GM23338 (cell line): Measurements from ENCODE around the gene KLK7. TPM values are rescaled to one million over a fixed set of nuclear protein-coding genes. Genes with fewer than 3 reads are reported as not detected.

Experiments
- ATAC-seq: fragments of 200-7000 bp; cut with Tn5 transposase; 3 replicates; pipeline ENCODE4 v1.9.1; 2020
- DNase-seq: peaks from one replicate; pipeline ENCODE4 v3.0.0-alpha.2; 2015; ENCODE audit warnings: low spot score
- H2AFZ ChIP-seq: fragments of 200-600 bp; sonication (generic); 2 replicates; pipeline ENCODE4 v1.8.0; 2016; ENCODE audit warnings: antibody characterized with exemption, mild to moderate bottlenecking, moderate library complexity
- H3F3A ChIP-seq: fragments of 200-600 bp; sonication (generic); replicated peaks from 2 replicates; pipeline ENCODE4 v1.8.0; 2017; ENCODE audit warnings: antibody characterized with exemption, mixed run types, low read depth
- H3K27ac ChIP-seq: fragments of 200-600 bp; sonication (generic); 2 replicates; pipeline ENCODE4 v1.6.1; 2016; ENCODE audit warnings: low read depth
- H3K27me3 ChIP-seq: fragments of 200-600 bp; sonication (generic); 2 replicates; pipeline ENCODE4 v1.8.0; 2016; ENCODE audit warnings: mild to moderate bottlenecking, mixed run types, moderate library complexity; ENCODE audit not compliant: insufficient read depth
- H3K36me3 ChIP-seq: fragments of 200-600 bp; sonication (generic); 2 replicates; pipeline ENCODE4 v1.8.0; 2016; ENCODE audit warnings: mild to moderate bottlenecking; ENCODE audit not compliant: insufficient read depth
- H3K4me1 ChIP-seq: fragments of 200-600 bp; sonication (generic); 2 replicates; pipeline ENCODE4 v1.8.0; 2016; ENCODE audit warnings: mild to moderate bottlenecking, moderate library complexity; ENCODE audit not compliant: insufficient read depth
- H3K4me2 ChIP-seq: fragments of 200-600 bp; sonication (generic); 2 replicates; pipeline ENCODE4 v1.7.1; 2017; ENCODE audit warnings: mixed run types
- H3K4me3 ChIP-seq: fragments of 200-600 bp; sonication (generic); 2 replicates; pipeline ENCODE4 v1.6.1; 2016; ENCODE audit warnings: mixed run types
- H3K79me2 ChIP-seq: fragments of 200-600 bp; sonication (generic); replicated peaks from 2 replicates; pipeline ENCODE4 v1.8.0; 2017; ENCODE audit warnings: mild to moderate bottlenecking; ENCODE audit not compliant: insufficient read depth
- H3K9me2 ChIP-seq: fragments of 200-600 bp; sonication (generic); 2 replicates; pipeline ENCODE4 v1.8.0; 2017; ENCODE audit not compliant: insufficient read depth
- H4K20me1 ChIP-seq: fragments of 200-600 bp; sonication (generic); replicated peaks from 2 replicates; pipeline ENCODE4 v1.8.0; 2017; ENCODE audit warnings: mild to moderate bottlenecking; ENCODE audit not compliant: insufficient read depth
- H3K27ac Mint-ChIP-seq: 2 replicates; pipeline ENCODE4 v1.8.0; 2020; ENCODE audit warnings: inconsistent platforms, mild to moderate bottlenecking, moderate library complexity, mixed read lengths
- H3K27me3 Mint-ChIP-seq: 3 replicates; pipeline ENCODE4 v1.8.0; 2022; ENCODE audit warnings: low read depth, mild to moderate bottlenecking, moderate library complexity, mixed read lengths, inconsistent platforms; ENCODE audit not compliant: insufficient read depth, poor library complexity
- H3K36me3 Mint-ChIP-seq: 3 replicates; pipeline ENCODE4 v1.8.0; 2021; ENCODE audit warnings: low read depth, mild to moderate bottlenecking, inconsistent platforms, moderate library complexity, mixed read lengths
- H3K4me1 Mint-ChIP-seq: 3 replicates; pipeline ENCODE4 v1.8.0; 2020; ENCODE audit warnings: mild to moderate bottlenecking, inconsistent platforms, mixed read lengths
- H3K4me3 Mint-ChIP-seq: 3 replicates; pipeline ENCODE4 v1.8.0; 2021; ENCODE audit warnings: moderate library complexity, mild to moderate bottlenecking, inconsistent platforms, mixed read lengths
- H3K9me3 Mint-ChIP-seq: 3 replicates; pipeline ENCODE4 v1.8.0; 2020; ENCODE audit warnings: moderate library complexity, mild to moderate bottlenecking, inconsistent platforms, mixed read lengths
- CREB1 ChIP-seq: fragments of 250-450 bp; sonication (Bioruptor Pico); IDR thresholded peaks from 2 replicates; pipeline ENCODE4 v1.5.0; 2020; ENCODE audit warnings: low read depth, mild to moderate bottlenecking, moderate library complexity
- EZH2 ChIP-seq: fragments of 200-600 bp; sonication (generic); IDR thresholded peaks from one replicate; pipeline ENCODE4 v1.8.0; 2017; ENCODE audit warnings: antibody characterized with exemption, mild to moderate bottlenecking, low read depth; ENCODE audit not compliant: unreplicated experiment
- EZH2phosphoT487 ChIP-seq: fragments of 200-600 bp; sonication (generic); IDR thresholded peaks from one replicate; pipeline ENCODE4 v1.8.1; 2018; ENCODE audit warnings: antibody characterized with exemption; ENCODE audit not compliant: unreplicated experiment
- POLR2AphosphoS5 ChIP-seq: IDR thresholded peaks from 2 replicates; pipeline ENCODE4 v1.6.1; 2016; ENCODE audit warnings: antibody characterized with exemption, low read depth
- STAT1 ChIP-seq: IDR thresholded peaks from one replicate; pipeline ENCODE4 v1.6.1; 2016; ENCODE audit warnings: antibody characterized with exemption; ENCODE audit not compliant: unreplicated experiment
- ZNF114 ChIP-seq: fragments of 250-450 bp; sonication (Bioruptor Pico); IDR thresholded peaks from 2 replicates; pipeline ENCODE4 v1.5.0; 2020; ENCODE audit warnings: mild to moderate bottlenecking, moderate library complexity
- ZNF331 ChIP-seq: fragments of 250-450 bp; sonication (Bioruptor Pico); IDR thresholded peaks from 2 replicates; pipeline ENCODE4 v1.5.0; 2020; ENCODE audit warnings: low read depth, mild to moderate bottlenecking, moderate library complexity
- polyA plus RNA-seq: library from polyadenylated mRNA; unstranded; fragments of >200 nt; fragmentation: Nextera tagmentation; extraction: Ambion mirVana; gene quantifications from 2 replicates; pipeline ENCODE4 v1.2.1, GENCODE V29; 2016
- total RNA-seq: library from RNA; depleted of rRNA; stranded (reverse); fragments of >200 nt; shearing (Covaris generic); gene quantifications from 2 replicates; pipeline ENCODE4 v1.2.3, GENCODE V29; 2014
- TF ChIP-seq, protein P1 (sequence below): IDR thresholded peaks from 2 replicates; pipeline ENCODE4 v1.6.1; 2016; ENCODE audit warnings: antibody characterized with exemption
- TF ChIP-seq, protein P2 (sequence below): IDR thresholded peaks from one replicate; pipeline ENCODE4 v1.6.1; 2018; ENCODE audit warnings: antibody characterized with exemption; ENCODE audit not compliant: unreplicated experiment
- TF ChIP-seq, protein P3 (sequence below), 2 experiments: fragments of 200-600 bp in 1 of 2; sonication (generic) in 1 of 2; conservative IDR thresholded peaks; 2 replicates each; pipeline versions ENCODE4 v1.5.1 to v1.6.1; 2016 to 2017; ENCODE audit warnings: antibody characterized with exemption in 2 of 2, low read depth in 2 of 2, mild to moderate bottlenecking in 2 of 2, moderate library complexity in 1 of 2

KLK7 gene
- total and polyA plus RNA-seq, 2 experiments from 2014 or later, result 1.1 to 1.4 TPM

DNA sequence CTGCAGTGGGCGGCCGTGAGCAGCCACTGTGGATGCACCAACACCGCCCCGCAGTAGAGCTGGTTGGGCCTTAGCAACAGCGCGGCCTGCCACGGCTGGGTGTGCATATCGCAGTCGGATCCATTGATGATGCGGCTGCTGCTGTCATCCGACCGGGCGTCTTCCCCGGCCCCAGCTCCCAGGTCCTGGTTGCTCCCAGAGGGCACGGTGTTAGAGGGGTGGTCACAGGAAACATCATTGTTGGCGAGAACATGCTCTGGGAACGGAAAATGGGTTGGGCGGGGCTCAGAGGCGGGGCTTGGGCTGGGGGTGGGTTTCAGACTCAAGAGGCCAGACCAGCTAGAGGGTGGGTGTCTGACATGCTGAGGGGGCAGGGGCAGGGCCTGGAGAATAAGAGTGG, 33.9 kb downstream of the KLK7 start:
- Mint-ChIP-seq H3K27ac (no peak overlapping the region), H3K4me3 (no peak overlapping the region), H3K27me3 (peaks cover 8% of the 10 kb centered on the region), H3K4me1 (peaks cover 8% of the 10 kb centered on the region), H3K9me3 (peaks cover 13% of the 10 kb centered on the region), H3K36me3 (no peaks in the 10 kb centered on the region; the same call in 2 of the 3 replicates)
- Histone ChIP-seq H3F3A (no peaks in the 10 kb centered on the region), H3K36me3 (no peaks in the 10 kb centered on the region), H3K27ac (no peak overlapping the region), H3K9me2 (no peaks in the 10 kb centered on the region), H3K4me1 (peaks cover 9% of the 10 kb centered on the region; the same call in 1 of the 2 replicates), H3K4me3 (no peak overlapping the region), H3K4me2 (no peak overlapping the region), H4K20me1 (no peaks in the 10 kb centered on the region), H3K79me2 (no peaks in the 10 kb centered on the region), H3K27me3 (no peaks in the 10 kb centered on the region), H2AFZ (no peak overlapping the region)
- DNase-seq (peak; percentile 27), ATAC-seq (no peak)
- TF ChIP-seq, protein P1, sequence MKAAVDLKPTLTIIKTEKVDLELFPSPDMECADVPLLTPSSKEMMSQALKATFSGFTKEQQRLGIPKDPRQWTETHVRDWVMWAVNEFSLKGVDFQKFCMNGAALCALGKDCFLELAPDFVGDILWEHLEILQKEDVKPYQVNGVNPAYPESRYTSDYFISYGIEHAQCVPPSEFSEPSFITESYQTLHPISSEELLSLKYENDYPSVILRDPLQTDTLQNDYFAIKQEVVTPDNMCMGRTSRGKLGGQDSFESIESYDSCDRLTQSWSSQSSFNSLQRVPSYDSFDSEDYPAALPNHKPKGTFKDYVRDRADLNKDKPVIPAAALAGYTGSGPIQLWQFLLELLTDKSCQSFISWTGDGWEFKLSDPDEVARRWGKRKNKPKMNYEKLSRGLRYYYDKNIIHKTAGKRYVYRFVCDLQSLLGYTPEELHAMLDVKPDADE, result no peak
- TF ChIP-seq, protein P2, sequence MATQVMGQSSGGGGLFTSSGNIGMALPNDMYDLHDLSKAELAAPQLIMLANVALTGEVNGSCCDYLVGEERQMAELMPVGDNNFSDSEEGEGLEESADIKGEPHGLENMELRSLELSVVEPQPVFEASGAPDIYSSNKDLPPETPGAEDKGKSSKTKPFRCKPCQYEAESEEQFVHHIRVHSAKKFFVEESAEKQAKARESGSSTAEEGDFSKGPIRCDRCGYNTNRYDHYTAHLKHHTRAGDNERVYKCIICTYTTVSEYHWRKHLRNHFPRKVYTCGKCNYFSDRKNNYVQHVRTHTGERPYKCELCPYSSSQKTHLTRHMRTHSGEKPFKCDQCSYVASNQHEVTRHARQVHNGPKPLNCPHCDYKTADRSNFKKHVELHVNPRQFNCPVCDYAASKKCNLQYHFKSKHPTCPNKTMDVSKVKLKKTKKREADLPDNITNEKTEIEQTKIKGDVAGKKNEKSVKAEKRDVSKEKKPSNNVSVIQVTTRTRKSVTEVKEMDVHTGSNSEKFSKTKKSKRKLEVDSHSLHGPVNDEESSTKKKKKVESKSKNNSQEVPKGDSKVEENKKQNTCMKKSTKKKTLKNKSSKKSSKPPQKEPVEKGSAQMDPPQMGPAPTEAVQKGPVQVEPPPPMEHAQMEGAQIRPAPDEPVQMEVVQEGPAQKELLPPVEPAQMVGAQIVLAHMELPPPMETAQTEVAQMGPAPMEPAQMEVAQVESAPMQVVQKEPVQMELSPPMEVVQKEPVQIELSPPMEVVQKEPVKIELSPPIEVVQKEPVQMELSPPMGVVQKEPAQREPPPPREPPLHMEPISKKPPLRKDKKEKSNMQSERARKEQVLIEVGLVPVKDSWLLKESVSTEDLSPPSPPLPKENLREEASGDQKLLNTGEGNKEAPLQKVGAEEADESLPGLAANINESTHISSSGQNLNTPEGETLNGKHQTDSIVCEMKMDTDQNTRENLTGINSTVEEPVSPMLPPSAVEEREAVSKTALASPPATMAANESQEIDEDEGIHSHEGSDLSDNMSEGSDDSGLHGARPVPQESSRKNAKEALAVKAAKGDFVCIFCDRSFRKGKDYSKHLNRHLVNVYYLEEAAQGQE, result no peak
- TF ChIP-seq, protein P3, sequence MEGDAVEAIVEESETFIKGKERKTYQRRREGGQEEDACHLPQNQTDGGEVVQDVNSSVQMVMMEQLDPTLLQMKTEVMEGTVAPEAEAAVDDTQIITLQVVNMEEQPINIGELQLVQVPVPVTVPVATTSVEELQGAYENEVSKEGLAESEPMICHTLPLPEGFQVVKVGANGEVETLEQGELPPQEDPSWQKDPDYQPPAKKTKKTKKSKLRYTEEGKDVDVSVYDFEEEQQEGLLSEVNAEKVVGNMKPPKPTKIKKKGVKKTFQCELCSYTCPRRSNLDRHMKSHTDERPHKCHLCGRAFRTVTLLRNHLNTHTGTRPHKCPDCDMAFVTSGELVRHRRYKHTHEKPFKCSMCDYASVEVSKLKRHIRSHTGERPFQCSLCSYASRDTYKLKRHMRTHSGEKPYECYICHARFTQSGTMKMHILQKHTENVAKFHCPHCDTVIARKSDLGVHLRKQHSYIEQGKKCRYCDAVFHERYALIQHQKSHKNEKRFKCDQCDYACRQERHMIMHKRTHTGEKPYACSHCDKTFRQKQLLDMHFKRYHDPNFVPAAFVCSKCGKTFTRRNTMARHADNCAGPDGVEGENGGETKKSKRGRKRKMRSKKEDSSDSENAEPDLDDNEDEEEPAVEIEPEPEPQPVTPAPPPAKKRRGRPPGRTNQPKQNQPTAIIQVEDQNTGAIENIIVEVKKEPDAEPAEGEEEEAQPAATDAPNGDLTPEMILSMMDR (conservative IDR thresholded peaks at IDR 0.05; ENCODE audit: low read depth in 2 of 2), result peak in 1 of 2 experiments; percentile 33; a peak in 2 of 4 replicates
- TF ChIP-seq CREB1 (CRISPR knock-in tag) (no peak), ZNF331 (CRISPR knock-in tag) (no peak)

DNA sequence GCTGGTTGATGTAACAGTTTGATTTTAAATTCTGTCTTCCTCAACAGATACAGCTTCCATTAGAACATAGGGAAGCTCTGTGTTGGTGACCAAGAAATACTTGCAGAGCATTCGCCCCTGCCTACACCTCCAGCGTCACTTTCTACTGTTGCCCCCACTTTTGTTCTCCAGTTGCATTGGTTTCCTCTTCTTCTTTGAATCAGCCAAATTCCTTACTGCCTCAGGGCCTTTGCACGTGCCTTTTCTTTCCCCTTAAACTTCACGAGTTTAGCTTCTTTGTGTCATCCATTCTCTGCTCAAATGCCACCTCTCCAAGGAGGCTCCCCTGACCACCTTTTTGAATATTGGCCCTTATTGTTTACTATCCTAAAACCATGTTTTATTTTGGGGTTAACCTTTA, 36.6 kb downstream of the KLK7 start:
- Mint-ChIP-seq H3K9me3 (peaks cover 32% of the 10 kb centered on the region), H3K4me3 (no peak overlapping the region), H3K36me3 (peaks cover under 1% of the 10 kb centered on the region; the same call in 1 of the 3 replicates), H3K27ac (no peak overlapping the region), H3K27me3 (peaks cover 5% of the 10 kb centered on the region), H3K4me1 (peaks cover under 1% of the 10 kb centered on the region; the same call in 1 of the 3 replicates)
- Histone ChIP-seq H3K4me1 (no peaks in the 10 kb centered on the region), H3K27ac (no peak overlapping the region), H3F3A (no peaks in the 10 kb centered on the region), H3K79me2 (no peaks in the 10 kb centered on the region), H3K9me2 (no peaks in the 10 kb centered on the region), H2AFZ (no peak overlapping the region), H3K4me3 (no peak overlapping the region), H3K36me3 (no peaks in the 10 kb centered on the region), H3K4me2 (no peak overlapping the region), H3K27me3 (no peaks in the 10 kb centered on the region), H4K20me1 (no peaks in the 10 kb centered on the region)
- DNase-seq, result no peak
- ATAC-seq, result no peak
- TF ChIP-seq POLR2AphosphoS5 (no peak), CREB1 (CRISPR knock-in tag) (no peak), EZH2phosphoT487 (no peak), ZNF114 (CRISPR knock-in tag) (no peak), STAT1 (no peak), EZH2 (no peak)
